ENCODE measurements around the gene PRR16.

PRR16 gene

DNA sequence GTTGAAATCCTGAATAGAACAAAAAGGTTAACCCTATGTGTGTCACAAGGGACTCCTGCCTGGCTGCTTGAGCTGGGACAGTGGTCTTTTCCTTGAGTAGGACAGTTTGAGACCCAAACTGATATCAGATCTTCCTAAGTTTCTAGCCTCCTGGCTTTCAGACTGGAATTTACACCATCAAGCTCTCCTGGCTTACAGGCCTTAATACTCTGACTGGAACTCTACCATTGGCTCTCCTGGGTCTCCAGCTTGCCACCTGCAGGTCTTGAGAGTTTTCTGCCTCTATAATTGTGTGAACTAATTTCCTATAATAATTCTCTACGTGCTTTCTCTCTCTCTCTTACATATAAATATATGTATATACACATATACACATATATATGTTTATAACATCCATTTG, 112.5 kb downstream of the PRR16 start:
- DNase-seq (ENCODE audit: low read depth): no peak

DNA sequence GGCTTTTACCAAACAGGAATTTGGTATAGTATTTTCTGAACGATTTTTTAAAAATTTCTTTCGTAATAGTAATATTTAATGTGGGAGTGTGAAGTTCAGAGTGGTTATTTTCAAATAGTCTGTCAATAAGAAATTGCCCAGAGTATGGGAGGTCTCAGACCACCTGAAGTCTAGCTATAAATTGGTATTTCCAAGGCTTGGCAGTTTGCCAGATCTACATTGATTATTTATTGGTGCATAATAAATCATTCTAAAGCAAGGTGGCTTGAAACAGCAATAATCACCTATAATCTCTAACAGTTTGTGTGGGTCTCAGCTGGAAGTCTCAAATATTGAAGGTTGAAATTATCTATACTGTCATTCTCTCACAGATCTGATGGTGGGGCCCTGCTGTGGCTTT, 118.5 kb downstream of the PRR16 start:
- no peak for DNase-seq (ENCODE audit: low read depth)

DNA sequence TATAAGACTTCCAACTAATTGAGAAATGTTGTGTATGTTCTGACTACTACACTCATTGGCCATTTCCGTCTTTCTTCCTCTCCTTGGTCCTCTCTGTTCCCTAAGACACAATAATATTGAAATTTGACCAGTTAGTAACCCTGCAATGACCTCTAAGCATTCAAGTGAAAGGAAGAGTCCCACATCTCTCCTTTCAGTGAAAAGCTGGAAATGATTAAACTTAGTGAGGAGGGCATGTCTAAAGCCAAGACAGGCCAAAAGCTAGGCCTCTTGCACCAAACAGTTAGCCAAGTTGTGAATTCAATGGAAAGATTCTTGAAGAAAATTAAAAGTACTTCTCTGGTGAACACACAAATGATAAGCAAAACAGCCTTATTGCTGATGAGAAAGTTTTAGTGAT, 122.5 kb downstream of the PRR16 start:
- no peak for DNase-seq (ENCODE audit: low read depth)

DNA sequence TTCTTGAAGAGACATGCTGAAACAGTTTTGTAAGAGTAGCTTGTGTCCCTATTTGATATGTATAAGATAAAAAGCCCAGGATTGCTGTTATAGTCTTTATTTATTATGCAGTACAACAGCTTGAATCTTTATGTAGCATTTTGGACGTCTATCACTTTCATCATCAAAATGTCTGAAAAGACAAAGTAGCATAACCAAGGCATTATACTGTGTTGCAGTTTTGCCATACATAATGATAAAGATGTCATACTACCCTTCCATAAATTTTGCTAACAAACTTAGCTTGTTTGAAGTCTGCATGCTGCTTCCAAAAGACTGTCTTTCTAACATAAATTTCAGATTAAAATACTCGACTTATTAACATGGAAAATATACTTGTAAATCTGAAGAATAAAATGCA, 127.8 kb downstream of the PRR16 start:
- no peak for DNase-seq (ENCODE audit: low read depth)

DNA sequence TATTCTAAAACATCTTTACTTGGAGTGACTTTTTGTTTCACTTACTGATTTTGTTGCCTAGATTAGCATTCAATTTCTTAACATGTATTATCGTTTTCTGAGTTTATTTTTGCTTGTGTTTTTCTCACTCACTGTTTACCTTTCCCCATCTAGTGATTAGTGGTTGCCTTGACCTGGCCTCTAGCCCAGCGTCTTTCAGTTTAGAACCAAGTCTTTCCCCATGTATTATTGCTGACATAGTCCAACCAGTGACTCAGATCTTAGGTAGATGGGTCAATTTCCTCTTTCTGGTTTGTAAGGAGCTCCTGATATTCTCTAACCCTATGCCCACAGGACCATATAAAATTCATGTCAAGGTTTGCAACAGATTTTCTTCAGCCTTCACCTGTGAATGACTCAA, 135.5 kb downstream of the PRR16 start:
- peak; percentile 68 for DNase-seq (ENCODE audit: low read depth)

DNA sequence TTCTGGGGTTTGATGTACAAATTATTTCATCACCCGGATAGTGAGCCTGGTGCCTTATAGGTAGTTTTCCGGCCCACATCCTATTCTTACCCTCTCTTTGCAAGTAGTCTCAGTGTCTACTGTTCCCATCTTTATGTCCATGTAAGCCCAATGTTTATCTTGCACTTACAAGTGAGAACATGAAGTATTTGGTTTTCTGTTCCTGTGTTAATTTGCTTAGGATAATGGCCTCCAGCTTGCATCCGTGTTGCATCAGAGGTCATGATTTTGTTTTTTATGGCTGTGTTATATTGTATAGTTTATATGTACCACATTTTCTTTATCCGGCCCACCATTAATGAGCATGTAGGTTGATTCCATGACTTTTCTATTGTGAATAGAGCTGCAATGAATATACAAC, 136.5 kb downstream of the PRR16 start:
- no peak for DNase-seq (ENCODE audit: low read depth)

DNA sequence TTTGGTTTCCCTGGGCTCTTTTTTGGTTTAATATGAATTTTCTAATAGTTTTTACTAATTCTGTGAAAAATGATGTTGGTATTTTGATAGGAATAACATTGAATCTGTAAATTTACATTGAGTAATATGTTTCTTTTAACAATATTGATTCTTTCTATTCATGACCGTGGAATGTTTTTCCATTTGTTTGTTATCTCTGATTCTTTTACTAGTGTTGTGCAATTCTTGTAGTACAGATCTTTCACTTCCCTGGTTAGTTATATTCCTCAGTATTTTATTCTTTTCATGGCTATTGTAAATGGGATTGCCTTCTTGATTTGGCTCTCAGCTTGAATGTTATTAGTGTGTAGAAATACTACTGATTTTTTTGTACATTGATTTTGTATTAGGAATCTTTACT, 137.9 kb downstream of the PRR16 start:
- no peak for DNase-seq (ENCODE audit: low read depth)

DNA sequence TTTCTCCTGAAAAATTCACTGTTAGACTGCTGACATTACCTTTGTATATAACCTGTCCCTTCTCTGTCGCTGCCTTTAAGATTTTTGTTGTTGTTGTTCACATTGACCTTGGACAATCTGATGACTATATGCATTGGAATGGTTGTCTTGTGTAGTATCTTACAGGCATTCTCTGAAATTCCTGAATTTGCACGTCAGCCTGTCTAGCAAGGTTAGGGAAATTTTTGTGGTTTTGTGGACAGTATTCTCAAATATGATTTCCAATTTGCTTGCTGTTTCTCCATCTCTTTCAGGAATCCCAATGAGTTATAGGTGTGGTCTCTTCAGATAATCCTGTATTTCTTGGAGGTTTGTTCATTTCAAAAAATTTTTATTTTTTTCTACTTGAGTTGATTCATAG, 140.8 kb downstream of the PRR16 start:
- peak; percentile 47 for DNase-seq (ENCODE audit: low read depth)

DNA sequence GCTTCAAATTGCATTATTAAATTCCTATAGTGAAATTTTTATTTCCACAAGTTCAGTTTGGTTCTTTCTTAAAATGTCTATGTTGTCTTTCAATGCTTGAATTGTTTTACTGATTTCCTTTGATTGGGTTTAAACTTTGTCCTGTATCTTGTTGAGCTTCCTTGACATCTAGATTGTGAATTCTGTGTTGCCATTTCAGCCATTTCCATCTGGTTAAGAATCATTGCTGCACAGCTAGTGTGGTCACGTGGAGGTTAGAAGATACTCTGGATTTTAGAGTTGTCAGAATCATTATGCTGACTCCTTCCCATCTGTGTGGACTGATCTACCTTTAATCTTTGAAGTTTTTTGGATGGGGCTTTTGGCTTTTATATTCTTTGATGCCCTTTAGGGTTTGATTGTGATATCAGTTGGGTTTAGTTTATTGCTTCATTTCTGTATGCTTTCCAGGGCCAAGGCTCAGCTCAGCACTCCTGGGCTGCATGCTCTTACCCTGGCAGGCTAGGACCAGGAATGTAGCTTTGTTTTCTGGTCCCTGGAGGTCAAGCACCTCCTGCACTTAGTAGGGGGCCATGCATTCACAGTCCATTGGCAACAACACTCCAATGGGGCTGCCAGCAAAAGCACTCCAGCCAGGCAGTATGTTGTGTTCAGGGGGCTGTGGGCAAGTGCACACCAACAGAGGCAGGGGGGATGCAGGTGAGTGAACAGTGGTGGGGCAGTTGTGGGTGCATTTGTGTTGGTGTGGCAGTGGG, 141.4 kb downstream of the PRR16 start:
- no peak for DNase-seq (ENCODE audit: low read depth)

DNA sequence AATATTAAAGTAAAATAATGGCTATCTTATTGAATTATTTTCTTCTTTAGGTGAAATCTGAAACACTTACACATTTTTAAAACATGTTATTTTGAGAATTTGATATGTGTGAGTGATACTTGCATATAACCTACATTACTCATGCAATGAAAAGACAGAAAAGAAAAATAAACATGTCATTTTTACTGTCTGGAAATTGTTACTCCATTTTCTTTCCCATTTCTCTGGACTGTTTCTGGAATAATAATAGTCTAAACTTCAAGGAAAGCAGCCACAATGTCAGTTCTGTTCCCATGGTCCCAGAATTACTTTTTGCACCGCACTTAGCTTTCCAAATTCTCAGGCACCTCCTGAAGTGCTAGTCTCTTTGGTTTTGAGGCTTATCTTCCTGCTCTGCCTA, 145.5 kb downstream of the PRR16 start:
- peak; percentile 34 for DNase-seq (ENCODE audit: low read depth)

DNA sequence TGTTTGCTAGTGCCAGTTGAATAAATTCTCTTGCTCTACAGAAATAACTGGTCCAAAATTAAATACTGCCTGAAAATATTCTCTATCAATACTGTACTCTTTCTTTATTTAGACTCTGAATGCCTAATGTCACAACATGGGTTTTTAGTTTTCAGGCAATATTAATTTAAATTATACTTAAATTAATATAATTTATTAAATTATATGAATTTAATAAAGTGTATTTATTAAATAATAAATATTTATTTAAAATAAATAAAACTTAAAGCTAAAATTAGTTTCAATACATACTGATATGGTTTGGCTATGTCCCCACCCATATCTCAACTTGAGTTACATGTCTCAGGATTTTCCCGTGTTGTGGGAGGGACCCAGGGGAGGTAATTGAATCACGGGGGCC, 146.0 kb downstream of the PRR16 start:
- no peak for DNase-seq (ENCODE audit: low read depth)

DNA sequence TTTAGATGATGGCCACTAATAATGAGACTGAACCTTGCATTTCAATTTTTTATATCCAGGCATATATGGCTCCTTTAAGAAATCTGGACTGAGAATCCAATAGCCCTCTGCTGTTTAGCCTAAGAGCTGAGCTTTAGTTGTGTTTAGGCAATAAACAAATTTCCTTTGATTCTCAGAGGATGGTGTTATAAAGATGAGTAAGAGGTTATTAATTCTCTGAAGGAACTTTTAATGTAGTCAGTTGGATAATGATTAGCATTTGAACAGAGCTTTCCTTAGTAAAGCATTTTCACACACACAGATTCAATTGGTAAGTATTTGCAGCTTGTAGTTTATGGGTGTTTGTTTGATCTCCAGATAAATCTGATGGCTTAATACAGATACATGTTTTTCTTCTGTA, 149.6 kb downstream of the PRR16 start:
- DNase-seq (ENCODE audit: low read depth): no peak

DNA sequence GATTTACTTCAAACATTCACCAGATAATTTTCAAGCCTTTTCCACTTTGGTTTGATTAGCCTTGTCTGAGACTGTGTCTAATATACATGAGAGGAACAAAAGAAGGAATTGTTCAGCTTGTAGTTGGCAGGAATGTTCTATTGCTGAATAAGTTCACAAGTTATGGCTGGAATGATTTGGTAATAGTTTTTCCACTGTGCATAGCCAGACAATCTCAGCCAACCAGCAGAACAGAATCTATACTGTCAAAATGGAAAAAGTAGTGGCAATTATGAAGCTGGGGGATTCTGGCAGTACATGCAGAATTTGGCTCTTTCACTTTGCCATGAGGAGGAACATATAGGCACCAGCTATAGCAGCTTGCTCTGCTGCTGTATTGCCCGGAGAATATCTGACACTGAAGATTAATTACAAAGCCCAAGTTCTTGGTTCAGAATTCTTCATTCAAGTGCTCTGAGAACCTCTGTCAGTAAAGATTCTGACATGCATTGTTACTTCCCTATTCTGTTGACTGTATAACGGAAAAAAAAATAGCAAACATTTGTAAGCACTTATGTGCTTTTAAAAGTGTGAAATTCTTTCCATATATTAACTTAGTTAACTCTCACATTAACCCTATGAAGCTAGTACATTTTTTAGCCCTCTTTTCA, 150.6 kb downstream of the PRR16 start:
- peak; percentile 68 for DNase-seq (ENCODE audit: low read depth)

DNA sequence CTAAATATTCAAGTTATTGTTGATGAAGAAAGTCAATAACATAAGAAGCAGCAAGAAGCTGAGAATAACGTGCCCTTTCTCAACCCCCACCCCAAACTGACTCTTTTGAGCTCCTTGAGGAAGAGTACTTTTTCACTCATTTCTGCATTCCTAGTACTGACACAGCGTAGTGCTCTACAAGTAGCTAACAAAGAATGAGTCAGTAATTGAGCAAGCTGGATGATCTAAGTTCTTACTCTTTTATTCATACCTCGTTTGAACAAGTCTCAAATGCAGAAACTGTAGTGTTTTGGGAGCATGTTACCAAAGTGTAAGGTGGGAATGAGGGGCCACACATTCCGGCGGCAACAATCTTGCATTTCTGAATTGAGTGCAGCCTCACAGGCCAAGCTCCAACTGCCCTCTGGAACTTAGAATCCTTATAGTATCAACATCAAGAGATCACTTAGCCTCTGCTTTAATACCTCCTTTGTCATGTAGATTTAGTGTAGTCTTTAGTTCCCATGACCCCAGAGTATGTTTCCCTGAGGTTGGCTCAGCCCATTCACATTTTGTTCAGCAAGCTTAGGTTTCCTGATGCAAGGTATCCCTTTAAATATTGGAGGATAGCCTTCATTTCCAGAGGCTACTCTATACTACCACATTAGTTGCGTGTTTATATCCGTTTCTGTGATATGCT, 152.0 kb downstream of the PRR16 start:
- peak; percentile 65 for DNase-seq (ENCODE audit: low read depth)

DNA sequence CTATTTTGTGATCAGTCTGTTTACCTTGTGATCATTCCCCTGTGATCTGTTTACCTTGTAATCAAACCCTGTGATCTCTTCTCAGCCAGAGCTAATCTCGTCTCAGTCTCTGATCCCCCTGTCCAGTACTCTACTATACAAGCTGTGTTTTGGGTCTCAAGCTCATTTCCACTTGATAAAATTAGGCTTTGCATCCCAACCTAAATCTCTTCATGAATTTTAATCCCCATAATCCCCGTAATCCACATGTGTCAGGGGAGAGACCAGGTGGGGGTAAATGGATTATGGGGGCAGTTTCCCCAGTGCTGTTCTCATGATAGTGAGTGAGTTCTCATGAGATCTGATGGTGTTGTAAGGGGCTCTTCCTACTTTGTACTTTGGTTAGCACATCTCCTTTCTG, 157.2 kb downstream of the PRR16 start:
- DNase-seq (ENCODE audit: low read depth): no peak

DNA sequence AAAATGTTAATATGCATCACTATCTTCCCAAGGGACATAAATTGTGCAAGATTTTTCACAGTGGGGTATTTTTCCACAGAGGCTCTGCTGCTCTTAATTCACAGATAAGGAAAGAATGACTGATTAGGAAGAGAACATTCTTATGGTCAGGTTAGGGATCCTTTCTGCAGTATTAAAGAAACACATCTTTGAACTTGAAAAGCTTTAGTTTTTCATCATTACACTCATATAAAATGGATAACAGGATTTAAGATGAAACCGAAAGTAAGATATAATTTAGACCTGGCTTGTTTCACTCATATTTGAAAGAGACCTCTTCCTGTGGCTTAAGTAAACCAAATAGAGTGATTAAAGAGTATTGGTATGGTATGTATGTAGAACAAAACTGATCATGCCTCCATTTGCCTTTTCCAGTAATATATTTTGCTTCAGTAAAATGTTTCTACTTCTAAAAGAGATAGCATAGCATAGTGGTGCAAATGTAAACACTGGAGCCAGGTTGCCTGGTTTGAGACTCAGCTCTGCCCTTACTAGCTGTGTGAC, 160.0 kb downstream of the PRR16 start:
- DNase-seq (ENCODE audit: low read depth): no peak

DNA sequence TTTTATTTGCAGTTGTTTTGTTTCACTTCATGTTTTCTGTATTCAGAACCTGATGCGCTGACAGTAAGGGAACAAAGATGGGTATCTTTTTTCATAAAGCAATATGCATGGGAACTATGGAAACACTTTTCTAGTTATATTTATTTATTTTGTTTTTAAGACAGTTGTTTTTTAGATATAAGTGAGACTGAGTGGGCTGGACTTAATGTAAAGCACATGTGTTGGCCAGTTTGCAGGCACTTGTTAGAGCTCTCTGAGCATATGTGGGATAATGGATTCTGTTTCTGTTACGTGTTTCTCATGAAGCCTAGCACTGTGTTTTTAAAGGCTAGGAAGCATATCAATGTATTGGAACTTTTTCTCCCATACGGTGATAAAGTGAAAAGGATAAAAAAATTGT, 164.1 kb downstream of the PRR16 start:
- DNase-seq (ENCODE audit: low read depth): no peak

DNA sequence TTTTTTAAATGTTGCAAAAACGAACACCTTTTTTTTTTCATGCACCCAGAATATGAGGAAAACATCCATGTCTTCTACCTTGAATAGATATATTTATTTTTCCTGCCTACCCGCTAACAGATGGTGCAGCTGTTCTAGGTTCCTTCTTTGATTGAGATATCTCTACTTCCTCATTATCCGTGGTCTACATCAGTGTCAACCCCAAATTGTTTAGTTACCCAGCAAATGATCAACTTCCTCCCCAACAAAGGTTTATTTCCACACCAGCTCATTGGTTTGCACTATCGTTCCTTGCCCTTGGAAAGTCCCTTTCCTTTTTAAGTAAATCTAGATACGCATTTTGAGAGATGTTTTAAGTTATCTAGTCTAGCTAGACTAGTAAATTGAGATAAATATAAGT, 166.4 kb downstream of the PRR16 start:
- no peak for DNase-seq (ENCODE audit: low read depth)

DNA sequence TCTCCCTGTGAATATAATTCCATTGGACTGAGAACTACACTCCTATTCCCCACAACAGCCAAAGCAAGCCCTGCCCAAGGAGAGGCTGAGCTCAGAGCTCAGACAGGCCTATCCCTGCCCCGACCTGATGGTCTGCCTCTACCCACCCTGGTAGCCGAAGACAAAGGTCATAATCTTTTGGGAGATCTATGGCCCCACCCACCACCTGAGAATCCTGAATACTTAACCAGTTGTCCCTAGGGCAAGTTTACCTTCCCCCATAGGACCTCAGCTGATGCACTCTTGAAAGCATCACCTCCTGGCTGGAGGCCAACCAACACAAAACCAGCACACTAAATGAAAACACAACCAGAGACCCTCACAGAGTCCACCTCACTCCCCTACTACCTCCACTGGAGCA, 167.5 kb downstream of the PRR16 start:
- no peak for DNase-seq (ENCODE audit: low read depth)

DNA sequence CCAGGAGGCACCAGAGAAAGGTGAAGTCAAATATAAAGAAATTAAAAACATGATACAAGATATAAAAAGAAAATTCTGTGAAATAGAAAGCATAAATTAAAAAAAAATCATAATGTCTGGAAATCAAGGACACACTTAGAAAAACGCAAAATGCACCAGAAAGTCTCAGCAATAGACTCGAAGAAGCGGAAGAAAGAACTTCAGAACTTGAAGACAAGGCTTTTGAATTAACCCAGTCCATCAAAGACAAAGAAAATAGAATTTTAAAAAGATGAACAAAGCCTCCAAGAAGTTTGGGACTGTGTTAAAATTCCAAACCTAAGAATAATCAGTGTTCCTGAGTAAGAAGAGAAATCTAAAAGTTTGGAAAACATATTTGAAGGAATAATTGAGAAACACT, 168.3 kb downstream of the PRR16 start:
- DNase-seq (ENCODE audit: low read depth): no peak

DNA sequence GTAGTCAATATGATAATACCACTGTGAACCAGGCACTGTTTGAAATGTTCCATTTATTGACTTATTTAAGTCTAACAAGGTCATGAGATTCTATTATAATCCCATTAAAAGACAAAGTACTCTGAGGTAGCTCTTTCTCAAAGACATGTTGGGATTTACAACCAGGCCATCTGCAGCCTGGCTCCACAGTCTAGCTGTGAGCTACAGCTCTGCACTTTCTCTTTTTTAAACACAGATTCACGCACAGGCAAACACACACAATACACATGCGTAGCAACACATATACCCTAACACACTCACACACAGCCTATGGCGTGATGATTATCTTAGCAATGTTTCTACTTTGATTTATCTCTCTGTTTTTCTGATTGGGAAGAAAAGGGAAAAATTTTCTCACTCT, 174.3 kb downstream of the PRR16 start:
- DNase-seq (ENCODE audit: low read depth): no peak

DNA sequence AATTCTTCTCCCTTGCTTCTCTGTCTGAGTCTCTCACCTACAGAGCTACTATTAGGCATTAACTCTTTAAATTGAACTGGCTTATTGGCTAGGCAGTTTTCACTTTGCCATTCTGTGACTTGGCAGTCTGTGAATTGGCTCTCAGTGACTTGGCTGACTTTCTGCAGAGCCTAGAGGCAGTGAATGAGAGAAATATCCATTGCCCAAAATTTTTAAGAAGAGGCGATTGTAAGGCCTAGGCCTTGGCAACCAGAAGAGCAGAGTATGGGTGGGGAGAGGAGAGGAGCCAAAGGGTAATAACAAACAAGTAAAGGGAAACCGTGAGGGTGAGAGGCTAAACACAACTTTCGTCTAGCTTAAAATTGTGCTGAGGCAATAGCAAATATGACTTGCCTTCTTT, 176.7 kb downstream of the PRR16 start:
- no peak for DNase-seq (ENCODE audit: low read depth)

DNA sequence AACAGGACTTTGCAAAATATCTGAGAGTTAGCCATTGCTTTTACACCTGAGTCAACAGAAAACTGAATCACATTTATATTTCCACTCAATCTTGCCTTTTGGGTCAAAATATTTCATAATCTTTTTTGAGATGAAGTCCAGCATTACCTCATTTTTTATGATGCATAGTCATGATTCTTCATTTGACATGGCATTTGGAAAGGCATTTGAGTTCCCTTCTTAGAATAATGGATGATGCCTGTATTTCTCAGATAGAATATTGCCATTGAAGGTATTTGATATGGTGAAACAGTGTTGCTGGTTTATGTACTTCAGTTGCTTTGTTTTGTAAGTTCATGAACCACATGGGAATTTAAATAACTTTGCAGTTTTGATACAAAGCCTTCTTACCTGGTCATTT, 180.4 kb downstream of the PRR16 start:
- DNase-seq (ENCODE audit: low read depth): peak; percentile 16
